Endothelial cell of umbilical vein (primary cell): ENCODE measurements around the gene KCNAB2. TPM values are rescaled to one million over a fixed set of nuclear protein-coding genes. Genes with fewer than 3 reads are reported as not detected.

Source experiments
- BruUV-seq: library from RNA; stranded (reverse); fragments of 400-500 nt; replicated peaks from 2 replicates; lab custom pipeline; 2021; lab: Mats Ljungman, UMichigan
- CTCF ChIA-PET: fragments of 300-600, 350-600 bp; sonication (Branson Sonifier 250); formaldehyde crosslinking; loops from one replicate; lab custom pipeline; 2021; ENCODE audit warnings: antibody characterized with exemption, inconsistent platforms; lab: Charles Lee
- POLR2A ChIA-PET: fragments of 300-600, 350-600 bp; sonication (Branson Sonifier 250); formaldehyde crosslinking; loops from one replicate; lab custom pipeline; 2021; ENCODE audit warnings: antibody characterized with exemption, inconsistent platforms; lab: Charles Lee
- DNase-seq: peaks from one replicate; pipeline ENCODE4 v3.0.0-alpha.2; 2011; ENCODE audit warnings: low read depth, low spot score
- FAIRE-seq: peaks from 2 replicates; lab custom pipeline; 2011; peaks lifted over from hg19 to GRCh38; lab: Jason Lieb, UNC
- H2AFZ ChIP-seq: 2 replicates; pipeline ENCODE4 v1.6.0; 2012; ENCODE audit warnings: low read depth, low read length, control low read depth, inconsistent platforms
- H3K27ac ChIP-seq: 2 replicates; pipeline ENCODE4 v1.5.1; 2011; ENCODE audit warnings: low read depth, mild to moderate bottlenecking, control low read depth, low read length, moderate library complexity; ENCODE audit not compliant: insufficient read depth
- H3K27me3 ChIP-seq, 2 experiments: 2 replicates each; pipeline versions ENCODE4 v1.6.0 to v1.6.1; 2011; ENCODE audit warnings: low read length in 2 of 2, mixed read lengths in 1 of 2; ENCODE audit not compliant: control insufficient read depth in 2 of 2, insufficient read depth in 2 of 2
- H3K36me3 ChIP-seq, 2 experiments: 2 replicates in 1 of 2; 3 replicates in 1 of 2; pipeline ENCODE4 v1.5.1; 2011; ENCODE audit warnings: low read length in 2 of 2, mild to moderate bottlenecking in 1 of 2, moderate library complexity in 1 of 2; ENCODE audit not compliant: control insufficient read depth in 2 of 2, insufficient read depth in 2 of 2; ENCODE audit errors: extremely low read depth in 1 of 2
- H3K4me1 ChIP-seq: 3 replicates; pipeline ENCODE4 v1.5.1; 2011; ENCODE audit warnings: mild to moderate bottlenecking, low read length; ENCODE audit not compliant: control insufficient read depth, insufficient read depth; ENCODE audit errors: extremely low read depth
- H3K4me2 ChIP-seq: 2 replicates; pipeline ENCODE4 v1.6.1; 2011; ENCODE audit warnings: low read length, control low read depth, mixed read lengths; ENCODE audit not compliant: insufficient read depth
- H3K4me3 ChIP-seq, 3 experiments: fragments of 200-600 bp in 1 of 3; sonication (generic), shearing (Covaris generic) in 1 of 3; replicated peaks in 1 of 3; 2 replicates each; pipeline ENCODE4 v1.5.1; 2011 to 2016; ENCODE audit warnings: control low read depth in 3 of 3, low read length in 3 of 3, mild to moderate bottlenecking in 2 of 3, inconsistent platforms in 1 of 3, low read depth in 1 of 3, moderate library complexity in 1 of 3; ENCODE audit not compliant: insufficient read depth in 1 of 3
- H3K79me2 ChIP-seq: 2 replicates; pipeline ENCODE4 v1.6.0; 2012; ENCODE audit warnings: low read length, inconsistent platforms; ENCODE audit not compliant: control insufficient read depth, insufficient read depth
- H3K9ac ChIP-seq: replicated peaks from 2 replicates; pipeline ENCODE3; 2011; ENCODE audit warnings: low read length, control low read depth; ENCODE audit not compliant: insufficient read depth; ENCODE audit errors: extremely low read depth
- H3K9me1 ChIP-seq: replicated peaks from 3 replicates; pipeline ENCODE4 v1.6.0; 2011; ENCODE audit warnings: mild to moderate bottlenecking, low read length; ENCODE audit not compliant: control insufficient read depth, insufficient read depth; ENCODE audit errors: extremely low read depth
- H3K9me3 ChIP-seq: replicated peaks from 2 replicates; pipeline ENCODE4 v1.5.1; 2012; ENCODE audit warnings: low read length, inconsistent platforms; ENCODE audit not compliant: control insufficient read depth, insufficient read depth
- H4K20me1 ChIP-seq: replicated peaks from 2 replicates; pipeline ENCODE3; 2011; ENCODE audit warnings: mild to moderate bottlenecking, low read length; ENCODE audit not compliant: control insufficient read depth, insufficient read depth; ENCODE audit errors: extremely low read depth
- EZH2 ChIP-seq: IDR thresholded peaks from 2 replicates; pipeline ENCODE4 v1.6.1; 2012; ENCODE audit warnings: borderline replicate concordance, low read depth, mild to moderate bottlenecking, moderate library complexity, low read length, inconsistent platforms; ENCODE audit not compliant: severe bottlenecking
- FOS ChIP-seq: IDR thresholded peaks from 2 replicates; pipeline ENCODE4 v1.6.1; 2011; ENCODE audit warnings: mild to moderate bottlenecking, low read length, moderate library complexity, borderline replicate concordance; ENCODE audit not compliant: insufficient read depth
- GATA2 ChIP-seq: IDR thresholded peaks from 2 replicates; pipeline ENCODE4 v1.7.0; 2011; ENCODE audit warnings: low read depth, mild to moderate bottlenecking, moderate library complexity, mixed read lengths, low read length; ENCODE audit not compliant: insufficient read length, insufficient read depth
- JUN ChIP-seq: IDR thresholded peaks from 2 replicates; pipeline ENCODE4 v1.6.1; 2011; ENCODE audit warnings: borderline replicate concordance, low read depth; ENCODE audit not compliant: insufficient read length, insufficient read depth
- MYC ChIP-seq: IDR thresholded peaks from one replicate; pipeline ENCODE4 v1.6.1; 2011; ENCODE audit warnings: mild to moderate bottlenecking, low read depth, low read length
- POLR2A ChIP-seq: IDR thresholded peaks from 2 replicates; pipeline ENCODE4 v1.6.1; 2012; ENCODE audit warnings: low read depth, mild to moderate bottlenecking, control low read depth, low read length
- POLR2AphosphoS5 ChIP-seq: IDR thresholded peaks from 2 replicates; pipeline ENCODE4 v1.6.1; 2012; ENCODE audit warnings: low read depth, mild to moderate bottlenecking, control low read depth, low read length, moderate library complexity; ENCODE audit not compliant: insufficient read depth
- dilution Hi-C: fragments of 300-500 bp; cut with MboI; formaldehyde crosslinking; loops from one replicate; pipeline ENCODE4 v1.15.0; 2019; ENCODE audit warnings: low sequenced_read_pairs; ENCODE audit not compliant: extremely low pct_ligation_motif_present
- intact Hi-C: fragments of 100-400 bp; cut with micrococcal nuclease; formaldehyde crosslinking; loops from one replicate; pipeline ENCODE4 v1.10.0; 2022
- polyA plus RNA-seq, 4 experiments: library from polyadenylated mRNA; depleted of rRNA in 3 of 4; stranded (reverse) in 3 of 4; unstranded in 1 of 4; fragments of >200 nt; gene quantifications; 2 replicates each; pipeline versions ENCODE4 v1.2.1 to v1.2.3, GENCODE V29; 2011 to 2012; ENCODE audit warnings: missing spikeins in 1 of 4
- total RNA-seq: library from RNA; stranded (reverse); gene quantifications from 2 replicates; pipeline ENCODE4 v1.2.3, GENCODE V29; 2021
- TF ChIP-seq, protein P1 (sequence below), 2 donors: IDR thresholded peaks; 1 replicate in 1 of 2; 2 replicates in 1 of 2; pipeline ENCODE4 v1.5.1; 2011; ENCODE audit warnings: low read length in 2 of 2, mild to moderate bottlenecking in 2 of 2, moderate library complexity in 2 of 2, control low read depth in 1 of 2, inconsistent platforms in 1 of 2, low read depth in 1 of 2; ENCODE audit not compliant: insufficient read depth in 1 of 2; ENCODE audit errors: extremely low read depth in 1 of 2
- TF ChIP-seq, protein P2 (sequence below): IDR thresholded peaks from 2 replicates; pipeline ENCODE4 v1.6.1; 2011; ENCODE audit not compliant: insufficient read depth, insufficient read length

Gene KCNAB2
- total and polyA plus RNA-seq, 2 donors (not counting 3 experiments of a cell fraction or from before 2014, with no cell fraction given): 2.4 to 3.8 TPM

DNA sequence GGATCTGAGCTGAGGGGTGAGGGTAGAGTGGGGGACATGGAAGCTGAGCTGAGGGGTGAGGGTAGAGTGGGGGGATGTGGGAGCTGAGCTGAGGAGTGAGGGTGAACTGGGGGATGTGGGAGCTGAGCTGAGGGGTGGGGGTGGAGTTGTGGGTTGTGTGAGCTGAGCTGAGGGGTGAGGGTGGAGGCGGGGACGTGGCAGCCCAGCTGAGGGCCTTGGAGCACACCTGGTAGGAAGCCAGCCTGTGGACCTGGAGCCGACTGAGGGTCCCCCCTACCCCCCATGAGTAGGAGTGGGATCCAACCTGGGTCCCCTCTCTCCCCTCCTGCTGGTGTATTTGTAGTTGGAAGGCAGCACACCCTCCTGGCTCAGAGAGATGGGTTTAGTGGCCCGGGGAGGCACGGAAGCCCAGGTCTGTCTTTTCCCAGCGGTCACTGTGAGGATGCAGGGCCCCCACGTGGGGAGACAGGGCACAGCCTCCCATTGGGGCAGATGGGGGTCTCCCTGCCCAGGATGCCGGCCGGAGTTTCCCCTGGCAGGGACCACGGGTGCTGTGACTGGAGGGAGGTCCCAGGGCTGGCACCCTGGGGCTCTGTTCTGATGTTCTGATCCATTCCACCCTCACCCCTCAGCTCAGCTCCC, 40.3 kb upstream of the KCNAB2 start:
- H3K27ac ChIP-seq: no peak overlapping the region
- H3K79me2 ChIP-seq: no peaks in the 10 kb centered on the region
- no peaks in the 10 kb centered on the region for H3K9me1 ChIP-seq
- H2AFZ ChIP-seq: no peak overlapping the region
- FAIRE-seq: no peak
- H3K27me3 ChIP-seq: no peaks in the 10 kb centered on the region
- no peak overlapping the region for H3K9ac ChIP-seq
- BruUV-seq: no TSS peak
- POLR2A ChIA-PET: no interaction called here
- CTCF ChIA-PET: interaction anchor here (1.4 kb wide), 1 partner anchor 29 kb away, joined by 4 read pairs; no protein-coding TSS in a partner anchor
- dilution Hi-C loops (no loop called here), intact Hi-C loops (no loop called here)
- H4K20me1 ChIP-seq: no peaks in the 10 kb centered on the region
- H3K4me2 ChIP-seq: no peak overlapping the region
- no peaks in the 10 kb centered on the region for H3K4me1 ChIP-seq
- TF ChIP-seq MYC: no peak
- no peak for TF ChIP-seq POLR2AphosphoS5
- no peak for TF ChIP-seq FOS
- TF ChIP-seq GATA2: no peak
- no peak for TF ChIP-seq EZH2
- TF ChIP-seq, protein P1, sequence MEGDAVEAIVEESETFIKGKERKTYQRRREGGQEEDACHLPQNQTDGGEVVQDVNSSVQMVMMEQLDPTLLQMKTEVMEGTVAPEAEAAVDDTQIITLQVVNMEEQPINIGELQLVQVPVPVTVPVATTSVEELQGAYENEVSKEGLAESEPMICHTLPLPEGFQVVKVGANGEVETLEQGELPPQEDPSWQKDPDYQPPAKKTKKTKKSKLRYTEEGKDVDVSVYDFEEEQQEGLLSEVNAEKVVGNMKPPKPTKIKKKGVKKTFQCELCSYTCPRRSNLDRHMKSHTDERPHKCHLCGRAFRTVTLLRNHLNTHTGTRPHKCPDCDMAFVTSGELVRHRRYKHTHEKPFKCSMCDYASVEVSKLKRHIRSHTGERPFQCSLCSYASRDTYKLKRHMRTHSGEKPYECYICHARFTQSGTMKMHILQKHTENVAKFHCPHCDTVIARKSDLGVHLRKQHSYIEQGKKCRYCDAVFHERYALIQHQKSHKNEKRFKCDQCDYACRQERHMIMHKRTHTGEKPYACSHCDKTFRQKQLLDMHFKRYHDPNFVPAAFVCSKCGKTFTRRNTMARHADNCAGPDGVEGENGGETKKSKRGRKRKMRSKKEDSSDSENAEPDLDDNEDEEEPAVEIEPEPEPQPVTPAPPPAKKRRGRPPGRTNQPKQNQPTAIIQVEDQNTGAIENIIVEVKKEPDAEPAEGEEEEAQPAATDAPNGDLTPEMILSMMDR (IDR thresholded peaks at IDR 0.05; ENCODE audit: extremely low read depth in 1 of 2, insufficient read depth in 1 of 2, low read depth in 1 of 2, low read length in 2 of 2): no peak
- no peak for TF ChIP-seq POLR2A
- TF ChIP-seq JUN: no peak
- TF ChIP-seq, protein P2, sequence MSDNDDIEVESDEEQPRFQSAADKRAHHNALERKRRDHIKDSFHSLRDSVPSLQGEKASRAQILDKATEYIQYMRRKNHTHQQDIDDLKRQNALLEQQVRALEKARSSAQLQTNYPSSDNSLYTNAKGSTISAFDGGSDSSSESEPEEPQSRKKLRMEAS: no peak
- no peak overlapping the region for H3K4me3 ChIP-seq
- no peaks in the 10 kb centered on the region for H3K9me3 ChIP-seq
- DNase-seq: no peak
- no peaks in the 10 kb centered on the region for H3K36me3 ChIP-seq
